Ovary (tissue), 3 donors: ENCODE results near the gene TAAR6.

Experiments
- EP300 ChIP-seq: sonication (generic); formaldehyde crosslinking; IDR thresholded peaks from one replicate; pipeline ENCODE4 v1.6.1; 2017; ENCODE audit warnings: antibody characterized with exemption
- POLR2A ChIP-seq: fragments of 450-650 bp; IDR thresholded peaks from one replicate; pipeline ENCODE4 v1.6.1; 2017; ENCODE audit warnings: antibody characterized with exemption, mild to moderate bottlenecking, moderate library complexity
- TF ChIP-seq, protein P1 (sequence below), 3 donors: fragments of 450-650 bp in 2 of 3; fragments of 200-600 bp in 1 of 3; IDR thresholded peaks; one replicate each; pipeline versions ENCODE4 v1.5.1 to v1.8.0; 2016 to 2022; ENCODE audit warnings: antibody characterized with exemption in 3 of 3, mild to moderate bottlenecking in 1 of 3
- donor health status: DM: no; HTN: no; CAD: no.

DNA sequence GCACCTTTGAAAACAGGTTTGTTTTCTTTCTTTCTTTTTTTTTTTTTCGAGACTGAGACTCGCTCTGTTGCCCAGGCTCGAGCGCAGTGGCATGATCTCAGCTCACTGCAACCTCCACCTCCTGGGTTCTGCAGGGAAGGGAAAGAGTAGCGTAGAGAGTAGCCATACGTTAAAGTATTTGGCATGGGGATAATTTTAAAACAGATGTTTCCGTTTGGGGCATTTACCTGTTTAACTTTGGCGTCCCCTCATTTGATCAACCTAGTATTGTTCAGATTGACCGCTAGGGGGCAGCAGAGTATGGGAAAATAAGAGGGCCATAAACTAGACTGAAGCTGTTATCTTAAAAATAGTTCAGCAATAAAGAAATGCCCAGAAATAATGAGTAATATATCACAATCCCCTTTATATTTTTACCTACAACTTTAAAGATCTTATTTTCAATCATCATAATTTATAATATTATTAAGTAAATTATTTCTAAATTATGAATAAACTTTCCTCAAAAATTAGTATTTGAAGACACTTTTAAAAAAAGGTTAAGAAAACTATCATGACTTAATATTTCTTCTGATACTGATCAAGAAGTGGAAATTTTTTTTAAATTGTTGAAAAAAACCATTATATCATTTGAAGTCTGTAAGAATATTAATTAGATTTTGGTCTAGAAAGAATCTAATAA, 39.7 kb upstream of the TAAR6 start:
- TF ChIP-seq, protein P1, sequence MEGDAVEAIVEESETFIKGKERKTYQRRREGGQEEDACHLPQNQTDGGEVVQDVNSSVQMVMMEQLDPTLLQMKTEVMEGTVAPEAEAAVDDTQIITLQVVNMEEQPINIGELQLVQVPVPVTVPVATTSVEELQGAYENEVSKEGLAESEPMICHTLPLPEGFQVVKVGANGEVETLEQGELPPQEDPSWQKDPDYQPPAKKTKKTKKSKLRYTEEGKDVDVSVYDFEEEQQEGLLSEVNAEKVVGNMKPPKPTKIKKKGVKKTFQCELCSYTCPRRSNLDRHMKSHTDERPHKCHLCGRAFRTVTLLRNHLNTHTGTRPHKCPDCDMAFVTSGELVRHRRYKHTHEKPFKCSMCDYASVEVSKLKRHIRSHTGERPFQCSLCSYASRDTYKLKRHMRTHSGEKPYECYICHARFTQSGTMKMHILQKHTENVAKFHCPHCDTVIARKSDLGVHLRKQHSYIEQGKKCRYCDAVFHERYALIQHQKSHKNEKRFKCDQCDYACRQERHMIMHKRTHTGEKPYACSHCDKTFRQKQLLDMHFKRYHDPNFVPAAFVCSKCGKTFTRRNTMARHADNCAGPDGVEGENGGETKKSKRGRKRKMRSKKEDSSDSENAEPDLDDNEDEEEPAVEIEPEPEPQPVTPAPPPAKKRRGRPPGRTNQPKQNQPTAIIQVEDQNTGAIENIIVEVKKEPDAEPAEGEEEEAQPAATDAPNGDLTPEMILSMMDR (IDR thresholded peaks at IDR 0.05): peak; percentile 42 to 66 (median 52)
- TF ChIP-seq POLR2A (no peak), EP300 (no peak)
